PC-3 (cell line): ENCODE measurements around the gene ANGPTL2. TPM values are rescaled to one million over a fixed set of nuclear protein-coding genes. Genes with fewer than 3 reads are reported as not detected.

Experiments used
- ATAC-seq: fragments of 200-7000 bp; cut with Tn5 transposase; 2 replicates; pipeline ENCODE4 v1.9.1; 2020; ENCODE audit warnings: mild to moderate bottlenecking, moderate library complexity
- BruUV-seq: library from RNA; stranded (reverse); fragments of 400-500 nt; replicated peaks from 2 replicates; lab custom pipeline; 2021; lab: Mats Ljungman, UMichigan
- CTCF ChIA-PET: fragments of 300-600 bp; sonication (Branson Sonifier 250); formaldehyde crosslinking; loops from one replicate; lab custom pipeline; 2022; ENCODE audit warnings: antibody characterized with exemption; lab: Charles Lee
- POLR2A ChIA-PET: fragments of 300-600 bp; sonication (Branson Sonifier 250); formaldehyde crosslinking; loops from one replicate; lab custom pipeline; 2022; ENCODE audit warnings: antibody characterized with exemption; ENCODE audit not compliant: unreplicated experiment; lab: Charles Lee
- DNase-seq: peaks from one replicate; pipeline ENCODE4 v3.0.0-alpha.2; 2015
- H2AFZ ChIP-seq: fragments of 300-600 bp; sonication (generic); 2 replicates; pipeline ENCODE4 v1.6.0; 2016; ENCODE audit warnings: antibody characterized with exemption, low read length
- H3F3A ChIP-seq: fragments of 300-600 bp; sonication (generic); one replicate; pipeline ENCODE4 v1.6.0; 2017; ENCODE audit warnings: antibody characterized with exemption, low read length, control low read depth, mild to moderate bottlenecking; ENCODE audit not compliant: unreplicated experiment
- H3K27ac ChIP-seq: fragments of 300-600 bp; sonication (generic); 2 replicates; pipeline ENCODE4 v1.5.1; 2016; ENCODE audit warnings: mild to moderate bottlenecking, low read length
- H3K27me3 ChIP-seq: fragments of 300-600 bp; sonication (generic); 2 replicates; pipeline ENCODE4 v1.6.1; 2016; ENCODE audit warnings: low read length, mixed read lengths
- H3K36me3 ChIP-seq: fragments of 300-600 bp; sonication (generic); 2 replicates; pipeline ENCODE4 v1.6.1; 2016; ENCODE audit warnings: low read depth, mixed run types, low read length, mixed read lengths
- H3K4me1 ChIP-seq: fragments of 300-600 bp; sonication (generic); 2 replicates; pipeline ENCODE4 v1.5.1; 2016; ENCODE audit warnings: low read length; ENCODE audit not compliant: insufficient read depth
- H3K4me2 ChIP-seq: fragments of 300-600 bp; sonication (generic); 2 replicates; pipeline ENCODE4 v1.6.0; 2016; ENCODE audit warnings: low read length
- H3K4me3 ChIP-seq: fragments of 300-600 bp; sonication (generic); 2 replicates; pipeline ENCODE4 v1.5.1; 2016; ENCODE audit warnings: mild to moderate bottlenecking, low read length, mixed read lengths
- H3K79me2 ChIP-seq: fragments of 300-600 bp; sonication (generic); 2 replicates; pipeline ENCODE4 v1.6.1; 2017; ENCODE audit warnings: low read length, mixed read lengths
- H3K9ac ChIP-seq: fragments of 300-600 bp; sonication (generic); 2 replicates; pipeline ENCODE4 v1.6.0; 2016; ENCODE audit warnings: mild to moderate bottlenecking, low read length
- H3K9me2 ChIP-seq: fragments of 300-600 bp; sonication (generic); replicated peaks from 2 replicates; pipeline ENCODE4 v1.6.1; 2016; ENCODE audit warnings: mixed run types, low read length, mixed read lengths
- H3K9me3 ChIP-seq: fragments of 300-600 bp; sonication (generic); 2 replicates; pipeline ENCODE4 v1.6.1; 2016; ENCODE audit warnings: low read length, mixed read lengths
- H4K20me1 ChIP-seq: fragments of 300-600 bp; sonication (generic); 2 replicates; pipeline ENCODE4 v1.6.1; 2016; ENCODE audit warnings: low read length, mixed read lengths
- CTCF ChIP-seq: fragments of 300-600 bp; sonication (generic); conservative IDR thresholded peaks from 2 replicates; pipeline ENCODE4 v1.5.1; 2017; ENCODE audit warnings: antibody characterized with exemption, low read depth, mild to moderate bottlenecking, low read length
- EZH2 ChIP-seq: fragments of 300-600 bp; sonication (generic); IDR thresholded peaks from one replicate; pipeline ENCODE4 v1.6.1; 2017; ENCODE audit warnings: antibody characterized with exemption, mild to moderate bottlenecking, low read length; ENCODE audit not compliant: unreplicated experiment
- EZH2phosphoT487 ChIP-seq: fragments of 300-600 bp; sonication (generic); IDR thresholded peaks from 2 replicates; pipeline ENCODE4 v1.6.1; 2018; ENCODE audit warnings: mild to moderate bottlenecking, antibody characterized with exemption, low read length, borderline replicate concordance
- intact Hi-C: fragments of 100-400 bp; cut with micrococcal nuclease; formaldehyde crosslinking; loops from 2 replicates; pipeline ENCODE4 v1.9.0; 2023
- total RNA-seq: library from RNA; depleted of rRNA; stranded (reverse); fragments of >200 nt; gene quantifications from 2 replicates; pipeline ENCODE4 v1.2.3, GENCODE V29; 2014

The ANGPTL2 gene
- total RNA-seq, 1 experiment from 2014 or later = 0.07 TPM

GRCh38 chr9:127154390-127155191, 32.2 kb upstream of the ANGPTL2 start:
- Histone ChIP-seq H3F3A (no peaks in the 10 kb centered on the region), H3K27me3 (no peaks in the 10 kb centered on the region), H3K4me2 (no peak overlapping the region), H3K9me3 (no peaks in the 10 kb centered on the region), H3K27ac (no peak overlapping the region), H3K9ac (no peak overlapping the region), H3K4me3 (no peak overlapping the region), H3K9me2 (no peaks in the 10 kb centered on the region), H3K36me3 (no peaks in the 10 kb centered on the region), H3K4me1 (no peaks in the 10 kb centered on the region), H2AFZ (no peak overlapping the region), H3K79me2 (no peaks in the 10 kb centered on the region), H4K20me1 (no peaks in the 10 kb centered on the region)
- POLR2A ChIA-PET = no interaction called here
- CTCF ChIA-PET = no interaction called here
- TF ChIP-seq EZH2 (no peak), CTCF (no peak), EZH2phosphoT487 (no peak)
- intact Hi-C loops = no loop called here
- ATAC-seq (no peak), DNase-seq (no peak)
- no TSS peak for BruUV-seq

GRCh38 chr9:127154003-127154389, 31.6 kb upstream of the ANGPTL2 start:
- BruUV-seq = no TSS peak
- Histone ChIP-seq H3K36me3 (no peaks in the 10 kb centered on the region), H3K27me3 (no peaks in the 10 kb centered on the region), H2AFZ (no peak overlapping the region), H3K4me1 (no peaks in the 10 kb centered on the region), H3K9me3 (no peaks in the 10 kb centered on the region), H3K9me2 (no peaks in the 10 kb centered on the region), H3K9ac (no peak overlapping the region), H3K4me3 (no peak overlapping the region), H3F3A (no peaks in the 10 kb centered on the region), H3K4me2 (no peak overlapping the region), H3K79me2 (no peaks in the 10 kb centered on the region), H4K20me1 (no peaks in the 10 kb centered on the region), H3K27ac (no peak overlapping the region)
- no peak for DNase-seq
- CTCF ChIA-PET = no interaction called here
- intact Hi-C loops = no loop called here
- ATAC-seq = no peak
- no peak for TF ChIP-seq EZH2
- POLR2A ChIA-PET = no interaction called here

DNA sequence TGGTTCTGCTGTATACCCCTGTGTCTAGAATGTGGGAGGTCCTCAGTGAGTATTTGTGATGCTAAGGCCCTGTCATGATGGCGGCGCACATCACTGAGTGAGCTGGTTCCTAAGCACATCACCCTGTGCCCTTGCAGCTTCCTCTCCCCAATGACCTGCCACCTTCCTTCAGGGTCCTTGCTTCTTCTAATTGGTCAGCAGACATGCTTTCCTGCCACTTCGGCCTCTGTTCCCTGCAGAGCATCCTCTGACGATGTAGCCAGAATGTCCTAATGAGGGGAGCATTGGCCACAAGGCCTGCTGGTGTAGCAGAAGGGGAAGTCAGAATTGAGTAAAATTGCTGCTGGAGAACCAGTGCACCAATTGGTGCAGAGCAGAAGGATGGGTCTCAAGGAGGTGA, 31.1 kb upstream of the ANGPTL2 start:
- TF ChIP-seq EZH2 = no peak
- TF ChIP-seq EZH2phosphoT487 = no peak
- TF ChIP-seq CTCF = no peak
- CTCF ChIA-PET = no interaction called here
- Histone ChIP-seq H3K27ac (no peak overlapping the region), H3K79me2 (no peaks in the 10 kb centered on the region), H3K4me3 (no peak overlapping the region), H3K9me2 (no peaks in the 10 kb centered on the region), H3K27me3 (no peaks in the 10 kb centered on the region), H3K36me3 (no peaks in the 10 kb centered on the region), H3F3A (no peaks in the 10 kb centered on the region), H3K9me3 (no peaks in the 10 kb centered on the region), H3K4me2 (no peak overlapping the region), H4K20me1 (no peaks in the 10 kb centered on the region), H3K9ac (no peak overlapping the region), H3K4me1 (no peaks in the 10 kb centered on the region), H2AFZ (no peak overlapping the region)
- DNase-seq = no peak
- no TSS peak for BruUV-seq
- ATAC-seq = no peak
- POLR2A ChIA-PET = no interaction called here
- intact Hi-C loops = no loop called here
